Neural cell (in vitro differentiated cells): ENCODE results near the gene EML4. TPM values are rescaled to one million over a fixed set of nuclear protein-coding genes. Genes with fewer than 3 reads are reported as not detected.

Experiments
- H2AFZ ChIP-seq: fragments of 200-600, 300-800 bp; sonication (generic), shearing (Covaris generic); 2 replicates; pipeline ENCODE4 v1.6.0; 2014; ENCODE audit warnings: low read depth, mild to moderate bottlenecking, antibody characterized with exemption, low read length, moderate library complexity
- H3F3A ChIP-seq: fragments of 200-600 bp; shearing (Covaris generic); 2 replicates; pipeline ENCODE4 v1.6.1; 2016; ENCODE audit warnings: mild to moderate bottlenecking, moderate library complexity, mixed read lengths, antibody characterized with exemption, low read length; ENCODE audit not compliant: insufficient read depth, poor library complexity, severe bottlenecking
- H3K27ac ChIP-seq: fragments of 200-600, 300-800 bp; sonication (generic), shearing (Covaris generic); 2 replicates; pipeline ENCODE4 v1.5.1; 2014; ENCODE audit warnings: mild to moderate bottlenecking, low read length, moderate library complexity
- H3K27me3 ChIP-seq: fragments of 300-800, 200-600 bp; sonication (generic), shearing (Covaris generic); 2 replicates; pipeline ENCODE4 v1.6.0; 2014; ENCODE audit warnings: mild to moderate bottlenecking, low read depth, low read length, moderate library complexity; ENCODE audit not compliant: insufficient read depth
- H3K36me3 ChIP-seq: fragments of 300-800, 200-600 bp; sonication (generic), shearing (Covaris generic); 2 replicates; pipeline ENCODE4 v1.5.1; 2014; ENCODE audit warnings: mild to moderate bottlenecking, antibody characterized with exemption, low read length, moderate library complexity; ENCODE audit not compliant: insufficient read depth
- H3K4me2 ChIP-seq: fragments of 300-800, 200-600 bp; sonication (generic), shearing (Covaris generic); 2 replicates; pipeline ENCODE4 v1.6.0; 2014; ENCODE audit warnings: mild to moderate bottlenecking, low read length
- H3K4me3 ChIP-seq: fragments of 300-800, 200-600 bp; sonication (generic), shearing (Covaris generic); 2 replicates; pipeline ENCODE4 v1.5.1; 2014; ENCODE audit warnings: mild to moderate bottlenecking, low read length, moderate library complexity
- H3K79me2 ChIP-seq: fragments of 200-600 bp; shearing (Covaris generic); replicated peaks from 2 replicates; pipeline ENCODE4 v1.6.0; 2014; ENCODE audit warnings: mild to moderate bottlenecking, low read length, moderate library complexity; ENCODE audit not compliant: insufficient read depth
- H3K9ac ChIP-seq: fragments of 300-800, 200-600 bp; sonication (generic), shearing (Covaris generic); 2 replicates; pipeline ENCODE4 v1.6.1; 2016; ENCODE audit warnings: mild to moderate bottlenecking, low read length, mixed read lengths
- H3K9me2 ChIP-seq: fragments of 200-600 bp; shearing (Covaris generic); 2 replicates; pipeline ENCODE4 v1.6.1; 2016; ENCODE audit warnings: mild to moderate bottlenecking, low read length, mixed read lengths; ENCODE audit not compliant: insufficient read depth
- H3K9me3 ChIP-seq: fragments of 200-600, 300-800 bp; sonication (generic), shearing (Covaris generic); 2 replicates; pipeline ENCODE4 v1.6.1; 2016; ENCODE audit warnings: mild to moderate bottlenecking, mixed run types, low read length, moderate library complexity, mixed read lengths
- H4K20me1 ChIP-seq: fragments of 200-600 bp; shearing (Covaris generic); 2 replicates; pipeline ENCODE4 v1.6.1; 2016; ENCODE audit warnings: mild to moderate bottlenecking, mixed run types; ENCODE audit not compliant: insufficient read depth
- EP300 ChIP-seq: fragments of 450-650 bp; conservative IDR thresholded peaks from 2 replicates; pipeline ENCODE4 v1.6.1; 2014; ENCODE audit warnings: antibody characterized with exemption, mild to moderate bottlenecking, moderate library complexity; ENCODE audit not compliant: poor library complexity, severe bottlenecking
- EZH2 ChIP-seq: fragments of 200-600, 300-800 bp; shearing (Covaris generic), sonication (generic); IDR thresholded peaks from 2 replicates; pipeline ENCODE4 v1.6.1; 2014; ENCODE audit warnings: antibody characterized with exemption, low read length, borderline replicate concordance, mild to moderate bottlenecking; ENCODE audit not compliant: insufficient read depth, poor library complexity, severe bottlenecking
- MXI1 ChIP-seq: fragments of 450-650 bp; conservative IDR thresholded peaks from 2 replicates; pipeline ENCODE4 v1.6.1; 2014; ENCODE audit warnings: antibody characterized with exemption, mild to moderate bottlenecking; ENCODE audit not compliant: poor library complexity, severe bottlenecking
- POLR2AphosphoS5 ChIP-seq: IDR thresholded peaks from 2 replicates; pipeline ENCODE4 v1.6.1; 2012
- RAD21 ChIP-seq: fragments of 450-650 bp; conservative IDR thresholded peaks from 2 replicates; pipeline ENCODE4 v1.6.1; 2014; ENCODE audit warnings: antibody characterized with exemption, mild to moderate bottlenecking, moderate library complexity
- SMC3 ChIP-seq: fragments of 450-650 bp; conservative IDR thresholded peaks from 2 replicates; pipeline ENCODE4 v1.6.1; 2014; ENCODE audit warnings: antibody characterized with exemption, mild to moderate bottlenecking, moderate library complexity; ENCODE audit not compliant: poor library complexity
- TAF1 ChIP-seq: IDR thresholded peaks from 2 replicates; pipeline ENCODE4 v1.6.1; 2012; ENCODE audit warnings: low read depth
- polyA plus RNA-seq: library from polyadenylated mRNA; depleted of rRNA; stranded (reverse); fragments of >200 nt; gene quantifications from 2 replicates; pipeline ENCODE4 v1.2.3, GENCODE V29; 2014
- TF ChIP-seq, protein P1 (sequence below): fragments of 450-650 bp; IDR thresholded peaks from 2 replicates; pipeline ENCODE4 v1.5.1; 2014; ENCODE audit warnings: antibody characterized with exemption, mild to moderate bottlenecking, moderate library complexity; ENCODE audit not compliant: poor library complexity, severe bottlenecking
- TF ChIP-seq, protein P2 (sequence below): IDR thresholded peaks from 2 replicates; pipeline ENCODE4 v1.6.1; 2012; ENCODE audit warnings: borderline replicate concordance

Gene EML4
- polyA plus RNA-seq, 1 donor from 2014 or later: 33.9 TPM

DNA sequence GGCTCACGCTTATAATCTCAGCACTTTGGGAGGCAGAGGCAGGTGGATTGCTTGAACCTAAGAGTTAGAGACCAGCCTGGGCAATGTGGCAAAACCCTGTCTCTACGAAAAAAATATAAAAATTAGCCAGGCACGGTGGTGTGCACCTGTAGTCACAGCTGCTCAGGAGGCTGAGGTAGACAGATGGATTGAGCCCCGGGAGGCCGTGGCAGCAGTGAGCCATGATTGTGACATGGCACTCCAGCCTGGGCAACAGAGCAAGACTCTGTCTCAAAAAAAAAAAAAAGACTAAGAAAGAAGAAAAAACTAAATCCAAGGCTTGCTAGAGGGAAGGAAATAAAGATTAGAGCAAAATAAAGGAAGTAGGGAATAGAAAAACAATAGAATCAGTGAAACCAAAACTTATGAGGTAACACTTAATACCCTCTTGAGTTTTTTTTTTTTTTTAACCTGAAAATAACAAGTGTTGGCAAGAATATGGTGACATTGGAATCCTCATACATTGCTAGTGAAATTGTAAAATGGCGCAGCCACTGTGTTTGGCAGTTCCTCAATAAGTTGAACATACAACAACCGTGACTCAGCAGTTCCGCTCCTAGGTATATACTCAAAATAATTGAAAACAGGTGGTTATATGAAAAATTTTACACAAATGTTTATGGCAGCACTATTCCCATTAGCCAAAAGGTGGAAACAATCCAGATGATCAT, 85.2 kb downstream of the EML4 start:
- no peak overlapping the region for H3K4me3 ChIP-seq
- TF ChIP-seq EZH2: no peak
- TF ChIP-seq EP300: no peak
- TF ChIP-seq, protein P1, sequence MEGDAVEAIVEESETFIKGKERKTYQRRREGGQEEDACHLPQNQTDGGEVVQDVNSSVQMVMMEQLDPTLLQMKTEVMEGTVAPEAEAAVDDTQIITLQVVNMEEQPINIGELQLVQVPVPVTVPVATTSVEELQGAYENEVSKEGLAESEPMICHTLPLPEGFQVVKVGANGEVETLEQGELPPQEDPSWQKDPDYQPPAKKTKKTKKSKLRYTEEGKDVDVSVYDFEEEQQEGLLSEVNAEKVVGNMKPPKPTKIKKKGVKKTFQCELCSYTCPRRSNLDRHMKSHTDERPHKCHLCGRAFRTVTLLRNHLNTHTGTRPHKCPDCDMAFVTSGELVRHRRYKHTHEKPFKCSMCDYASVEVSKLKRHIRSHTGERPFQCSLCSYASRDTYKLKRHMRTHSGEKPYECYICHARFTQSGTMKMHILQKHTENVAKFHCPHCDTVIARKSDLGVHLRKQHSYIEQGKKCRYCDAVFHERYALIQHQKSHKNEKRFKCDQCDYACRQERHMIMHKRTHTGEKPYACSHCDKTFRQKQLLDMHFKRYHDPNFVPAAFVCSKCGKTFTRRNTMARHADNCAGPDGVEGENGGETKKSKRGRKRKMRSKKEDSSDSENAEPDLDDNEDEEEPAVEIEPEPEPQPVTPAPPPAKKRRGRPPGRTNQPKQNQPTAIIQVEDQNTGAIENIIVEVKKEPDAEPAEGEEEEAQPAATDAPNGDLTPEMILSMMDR: no peak
- TF ChIP-seq RAD21: no peak
- no peak for TF ChIP-seq MXI1
- TF ChIP-seq, protein P2, sequence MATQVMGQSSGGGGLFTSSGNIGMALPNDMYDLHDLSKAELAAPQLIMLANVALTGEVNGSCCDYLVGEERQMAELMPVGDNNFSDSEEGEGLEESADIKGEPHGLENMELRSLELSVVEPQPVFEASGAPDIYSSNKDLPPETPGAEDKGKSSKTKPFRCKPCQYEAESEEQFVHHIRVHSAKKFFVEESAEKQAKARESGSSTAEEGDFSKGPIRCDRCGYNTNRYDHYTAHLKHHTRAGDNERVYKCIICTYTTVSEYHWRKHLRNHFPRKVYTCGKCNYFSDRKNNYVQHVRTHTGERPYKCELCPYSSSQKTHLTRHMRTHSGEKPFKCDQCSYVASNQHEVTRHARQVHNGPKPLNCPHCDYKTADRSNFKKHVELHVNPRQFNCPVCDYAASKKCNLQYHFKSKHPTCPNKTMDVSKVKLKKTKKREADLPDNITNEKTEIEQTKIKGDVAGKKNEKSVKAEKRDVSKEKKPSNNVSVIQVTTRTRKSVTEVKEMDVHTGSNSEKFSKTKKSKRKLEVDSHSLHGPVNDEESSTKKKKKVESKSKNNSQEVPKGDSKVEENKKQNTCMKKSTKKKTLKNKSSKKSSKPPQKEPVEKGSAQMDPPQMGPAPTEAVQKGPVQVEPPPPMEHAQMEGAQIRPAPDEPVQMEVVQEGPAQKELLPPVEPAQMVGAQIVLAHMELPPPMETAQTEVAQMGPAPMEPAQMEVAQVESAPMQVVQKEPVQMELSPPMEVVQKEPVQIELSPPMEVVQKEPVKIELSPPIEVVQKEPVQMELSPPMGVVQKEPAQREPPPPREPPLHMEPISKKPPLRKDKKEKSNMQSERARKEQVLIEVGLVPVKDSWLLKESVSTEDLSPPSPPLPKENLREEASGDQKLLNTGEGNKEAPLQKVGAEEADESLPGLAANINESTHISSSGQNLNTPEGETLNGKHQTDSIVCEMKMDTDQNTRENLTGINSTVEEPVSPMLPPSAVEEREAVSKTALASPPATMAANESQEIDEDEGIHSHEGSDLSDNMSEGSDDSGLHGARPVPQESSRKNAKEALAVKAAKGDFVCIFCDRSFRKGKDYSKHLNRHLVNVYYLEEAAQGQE: no peak
- no peak for TF ChIP-seq TAF1
- TF ChIP-seq POLR2AphosphoS5: no peak
- no peak for TF ChIP-seq SMC3
- no peak overlapping the region for H3K4me2 ChIP-seq
- no peaks in the 10 kb centered on the region for H3K9me3 ChIP-seq
- no peak overlapping the region for H3K9ac ChIP-seq
- no peaks in the 10 kb centered on the region for H3K9me2 ChIP-seq
- H2AFZ ChIP-seq: no peak overlapping the region
- no peaks in the 10 kb centered on the region for H3K79me2 ChIP-seq
- H3F3A ChIP-seq: no peaks in the 10 kb centered on the region
- no peaks in the 10 kb centered on the region for H4K20me1 ChIP-seq
- H3K27ac ChIP-seq: no peak overlapping the region
- H3K27me3 ChIP-seq: no peaks in the 10 kb centered on the region
- no peaks in the 10 kb centered on the region for H3K36me3 ChIP-seq

DNA sequence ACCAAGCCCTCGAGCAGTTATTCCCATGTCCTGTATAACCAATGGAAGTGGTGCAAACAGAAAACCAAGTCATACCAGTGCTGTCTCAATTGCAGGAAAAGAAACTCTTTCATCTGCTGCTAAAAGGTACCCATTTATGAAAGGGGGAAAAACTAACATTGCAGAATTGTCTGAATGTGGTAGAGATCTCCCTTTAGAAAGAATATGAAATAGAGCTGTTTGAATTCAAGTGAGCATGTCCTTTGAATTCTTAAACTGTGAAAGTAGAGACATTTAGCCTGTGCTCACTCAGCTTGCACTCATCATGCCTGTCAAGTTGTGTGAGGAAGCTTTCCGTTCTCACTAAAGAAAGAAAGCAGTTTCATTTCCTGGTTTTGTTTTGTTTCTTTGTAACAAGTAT, 87.4 kb downstream of the EML4 start:
- no peak overlapping the region for H2AFZ ChIP-seq
- H3K4me2 ChIP-seq: no peak overlapping the region
- no peak for TF ChIP-seq MXI1
- TF ChIP-seq SMC3: no peak
- TF ChIP-seq EZH2: no peak
- no peak for TF ChIP-seq RAD21
- TF ChIP-seq, protein P1: no peak
- no peak for TF ChIP-seq POLR2AphosphoS5
- no peak for TF ChIP-seq TAF1
- TF ChIP-seq, protein P2: no peak
- TF ChIP-seq EP300: no peak
- H3K9me2 ChIP-seq: no peaks in the 10 kb centered on the region
- no peak overlapping the region for H3K4me3 ChIP-seq
- no peaks in the 10 kb centered on the region for H3K9me3 ChIP-seq
- no peaks in the 10 kb centered on the region for H3F3A ChIP-seq
- no peaks in the 10 kb centered on the region for H3K27me3 ChIP-seq
- H3K79me2 ChIP-seq: no peaks in the 10 kb centered on the region
- H3K27ac ChIP-seq: no peak overlapping the region
- H4K20me1 ChIP-seq: no peaks in the 10 kb centered on the region
- no peaks in the 10 kb centered on the region for H3K36me3 ChIP-seq
- H3K9ac ChIP-seq: no peak overlapping the region
